ENCODE data around the gene ADGRG7. TPM values are rescaled to one million over a fixed set of nuclear protein-coding genes. Genes with fewer than 3 reads are reported as not detected.
"Not testable (repeated sequence)": the region's sequence is repeated elsewhere in the genome, so short reads cannot be mapped to it uniquely, and the experiment has no call there.

Gene ADGRG7
- total and polyA plus RNA-seq, 2 donors (not counting 1 experiment from before 2014, with no cell fraction given): not detected

DNA sequence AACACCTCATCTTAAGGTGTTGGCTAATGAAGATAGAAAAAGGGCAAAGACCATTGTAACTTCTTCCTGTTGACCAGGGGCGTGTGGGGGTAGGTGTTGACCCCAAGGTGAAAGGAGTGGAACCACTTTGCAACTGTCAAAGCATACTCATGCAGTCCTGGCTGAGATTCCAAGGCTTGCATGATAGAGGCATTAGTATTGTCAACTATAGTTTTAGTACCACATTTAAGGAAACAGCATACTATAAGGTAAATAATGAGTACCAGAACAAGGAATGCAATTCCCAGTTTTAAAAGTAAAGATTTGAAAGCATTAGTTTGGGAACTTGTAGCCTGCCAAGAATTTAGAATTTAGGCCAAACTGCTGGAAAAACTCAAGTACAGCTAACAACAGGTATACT is 27.8 kb upstream of the ADGRG7 start:
- Histone ChIP-seq H3K27me3 (ENCODE audit: control insufficient read depth, insufficient read depth, low read length) (no peaks in the 10 kb centered on the region), H3K36me3 (ENCODE audit: control insufficient read depth, insufficient read depth, low read length) (no peaks in the 10 kb centered on the region), H3K4me3 (replicated peaks in 1 of 4; ENCODE audit: control extremely low read depth in 1 of 4, insufficient read depth in 1 of 4, low read depth in 3 of 4, low read length in 4 of 4) (no peak overlapping the region), H3K4me1 (ENCODE audit: control insufficient read depth, extremely low read depth, insufficient read depth, low read length) (no peaks in the 10 kb centered on the region), H4K20me1 (ENCODE audit: control insufficient read depth, extremely low read depth, insufficient read depth, low read length) (no peaks in the 10 kb centered on the region), H3K79me2 (ENCODE audit: control insufficient read depth, insufficient read depth, low read length) (no peaks in the 10 kb centered on the region), H3K4me2 (ENCODE audit: extremely low read depth, insufficient read depth, low read length) (no peak overlapping the region), H2AFZ (ENCODE audit: low read length) (no peak overlapping the region), H3K9ac (ENCODE audit: insufficient read depth, low read length) (no peak overlapping the region), H3K9me3 (ENCODE audit: control insufficient read depth, insufficient read depth, low read depth, low read length) (no peaks in the 10 kb centered on the region), H3K27ac (ENCODE audit: insufficient read depth, low read length) (no peak overlapping the region)
- TF ChIP-seq EZH2 (IDR thresholded peaks at IDR 0.05; ENCODE audit: low read length, missing control alignments): no peak
- TF ChIP-seq, protein P1, sequence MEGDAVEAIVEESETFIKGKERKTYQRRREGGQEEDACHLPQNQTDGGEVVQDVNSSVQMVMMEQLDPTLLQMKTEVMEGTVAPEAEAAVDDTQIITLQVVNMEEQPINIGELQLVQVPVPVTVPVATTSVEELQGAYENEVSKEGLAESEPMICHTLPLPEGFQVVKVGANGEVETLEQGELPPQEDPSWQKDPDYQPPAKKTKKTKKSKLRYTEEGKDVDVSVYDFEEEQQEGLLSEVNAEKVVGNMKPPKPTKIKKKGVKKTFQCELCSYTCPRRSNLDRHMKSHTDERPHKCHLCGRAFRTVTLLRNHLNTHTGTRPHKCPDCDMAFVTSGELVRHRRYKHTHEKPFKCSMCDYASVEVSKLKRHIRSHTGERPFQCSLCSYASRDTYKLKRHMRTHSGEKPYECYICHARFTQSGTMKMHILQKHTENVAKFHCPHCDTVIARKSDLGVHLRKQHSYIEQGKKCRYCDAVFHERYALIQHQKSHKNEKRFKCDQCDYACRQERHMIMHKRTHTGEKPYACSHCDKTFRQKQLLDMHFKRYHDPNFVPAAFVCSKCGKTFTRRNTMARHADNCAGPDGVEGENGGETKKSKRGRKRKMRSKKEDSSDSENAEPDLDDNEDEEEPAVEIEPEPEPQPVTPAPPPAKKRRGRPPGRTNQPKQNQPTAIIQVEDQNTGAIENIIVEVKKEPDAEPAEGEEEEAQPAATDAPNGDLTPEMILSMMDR (conservative IDR thresholded peaks at IDR 0.05 in 1 of 2, IDR thresholded peaks at IDR 0.05 in 1 of 2; ENCODE audit: low read depth in 1 of 2, low read length in 2 of 2): no peak
- DNase-seq (ENCODE audit: low read depth in 2 of 2): no peak

DNA sequence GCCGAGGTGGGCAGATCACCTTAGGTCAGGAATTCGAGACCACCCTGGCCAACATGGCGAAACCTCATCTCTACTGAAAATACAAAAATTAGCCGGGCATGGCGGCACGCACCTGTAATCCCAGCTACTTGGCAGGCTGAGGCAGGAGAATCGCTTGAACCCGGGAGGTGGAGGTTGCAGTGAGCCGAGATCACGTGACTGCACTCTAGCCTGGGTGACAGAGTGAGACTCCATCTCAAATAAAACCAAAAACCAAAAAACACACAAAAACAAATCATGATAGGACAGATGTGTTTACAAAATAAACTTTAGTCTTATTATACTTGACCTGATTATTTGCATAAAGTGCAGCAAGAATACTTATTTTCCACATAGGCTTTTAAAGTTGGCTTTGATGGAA is 27.2 kb upstream of the ADGRG7 start:
- not testable (repeated sequence) for H4K20me1 ChIP-seq (ENCODE audit: control insufficient read depth, extremely low read depth, insufficient read depth, low read length); H2AFZ ChIP-seq (ENCODE audit: low read length); DNase-seq (ENCODE audit: low read depth in 2 of 2); H3K27me3 ChIP-seq (ENCODE audit: control insufficient read depth, insufficient read depth, low read length); H3K36me3 ChIP-seq (ENCODE audit: control insufficient read depth, insufficient read depth, low read length); H3K4me1 ChIP-seq (ENCODE audit: control insufficient read depth, extremely low read depth, insufficient read depth, low read length); H3K9me3 ChIP-seq (ENCODE audit: control insufficient read depth, insufficient read depth, low read depth, low read length); H3K79me2 ChIP-seq (ENCODE audit: control insufficient read depth, insufficient read depth, low read length); H3K9ac ChIP-seq (ENCODE audit: insufficient read depth, low read length); H3K4me3 ChIP-seq (replicated peaks in 1 of 4; ENCODE audit: control extremely low read depth in 1 of 4, insufficient read depth in 1 of 4, low read depth in 3 of 4, low read length in 4 of 4); H3K4me2 ChIP-seq (ENCODE audit: extremely low read depth, insufficient read depth, low read length); H3K27ac ChIP-seq (ENCODE audit: insufficient read depth, low read length)

- H3K9me3 ChIP-seq (ENCODE audit: control insufficient read depth, insufficient read depth, low read depth, low read length): no peaks in the 10 kb centered on the region
- H2AFZ ChIP-seq (ENCODE audit: low read length): no peak overlapping the region
- no peaks in the 10 kb centered on the region for H4K20me1 ChIP-seq (ENCODE audit: control insufficient read depth, extremely low read depth, insufficient read depth, low read length)
- no peaks in the 10 kb centered on the region for H3K27me3 ChIP-seq (ENCODE audit: control insufficient read depth, insufficient read depth, low read length)
- no peak overlapping the region for H3K27ac ChIP-seq (ENCODE audit: insufficient read depth, low read length)
- no peak overlapping the region for H3K9ac ChIP-seq (ENCODE audit: insufficient read depth, low read length)
- H3K4me1 ChIP-seq (ENCODE audit: control insufficient read depth, extremely low read depth, insufficient read depth, low read length): no peaks in the 10 kb centered on the region
- H3K4me3 ChIP-seq (replicated peaks in 1 of 4; ENCODE audit: control extremely low read depth in 1 of 4, insufficient read depth in 1 of 4, low read depth in 3 of 4, low read length in 4 of 4): no peak overlapping the region
- no peaks in the 10 kb centered on the region for H3K36me3 ChIP-seq (ENCODE audit: control insufficient read depth, insufficient read depth, low read length)
- no peak for DNase-seq (ENCODE audit: low read depth in 2 of 2)
- H3K79me2 ChIP-seq (ENCODE audit: control insufficient read depth, insufficient read depth, low read length): no peaks in the 10 kb centered on the region
- H3K4me2 ChIP-seq (ENCODE audit: extremely low read depth, insufficient read depth, low read length): no peak overlapping the region
- TF ChIP-seq EZH2 (IDR thresholded peaks at IDR 0.05; ENCODE audit: low read length, missing control alignments): no peak
- TF ChIP-seq, protein P1 (conservative IDR thresholded peaks at IDR 0.05 in 1 of 2, IDR thresholded peaks at IDR 0.05 in 1 of 2; ENCODE audit: low read depth in 1 of 2, low read length in 2 of 2): no peak
Measured at GRCh38 chr3:100584101-100584660, 25.2 kb upstream of the ADGRG7 start.

Data from fibroblast of lung (primary cell).